ENCODE results near the gene PADI2. TPM values are rescaled to one million over a fixed set of nuclear protein-coding genes. Genes with fewer than 3 reads are reported as not detected.

The PADI2 gene
- total RNA-seq, 1 experiment from 2014 or later, result 3.0 TPM

DNA sequence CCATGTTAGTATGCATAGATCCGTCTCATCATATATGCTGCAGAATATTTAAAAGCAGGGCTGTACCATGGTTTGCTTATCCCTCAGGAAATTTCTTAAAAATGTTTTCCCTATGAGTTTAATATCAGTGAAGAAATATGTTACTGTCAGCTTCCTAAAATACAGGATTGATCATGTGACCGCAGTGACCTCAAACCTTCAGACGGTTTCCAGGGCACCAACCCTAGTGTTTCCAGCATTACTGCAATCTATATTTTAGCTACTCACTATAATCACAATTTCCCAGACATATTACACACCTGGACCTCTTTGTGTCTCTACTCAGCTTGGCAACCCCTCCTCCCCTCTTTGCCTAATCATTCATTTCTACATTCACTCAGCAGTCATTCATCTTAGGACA is 57.8 kb downstream of the PADI2 start:
- no peak overlapping the region for H2AFZ ChIP-seq (ENCODE audit: low read length)

More for the DNA sequence above, 57.8 kb downstream of the PADI2 start:
- H3K4me1 Mint-ChIP-seq, result peaks cover 17 to 36% of the 10 kb centered on the region in 2 experiments
- no peak overlapping the region for H2BK12ac ChIP-seq (ENCODE audit: insufficient read length, low read depth, low read length)
- no peak overlapping the region for H4K91ac ChIP-seq (ENCODE audit: insufficient read length, low read depth, low read length)
- H3K18ac ChIP-seq (ENCODE audit: insufficient read length, low read depth, low read length), result no peak overlapping the region
- no peak overlapping the region for H2BK5ac ChIP-seq (ENCODE audit: insufficient read length, low read length)
- no peaks in the 10 kb centered on the region for H3K36me3 Mint-ChIP-seq (ENCODE audit: insufficient read depth in 1 of 3, low read depth in 3 of 3)
- no peak overlapping the region for H3K4me2 ChIP-seq (ENCODE audit: insufficient read depth, insufficient read length, low read length)
- H3K79me2 ChIP-seq (ENCODE audit: insufficient read depth, low read length), result no peaks in the 10 kb centered on the region
- no peak overlapping the region; a peak in 1 of 7 replicates for H3K27ac Mint-ChIP-seq
- H2BK120ac ChIP-seq (ENCODE audit: low read depth, low read length, poor library complexity, severe bottlenecking), result no peak overlapping the region
- no peak overlapping the region for H4K8ac ChIP-seq (replicated peaks; ENCODE audit: insufficient read length, low read depth, low read length)
- no peaks in the 10 kb centered on the region for H3K79me1 ChIP-seq (ENCODE audit: insufficient read depth, low read depth, low read length, poor library complexity, severe bottlenecking)
- TF ChIP-seq, protein P1, sequence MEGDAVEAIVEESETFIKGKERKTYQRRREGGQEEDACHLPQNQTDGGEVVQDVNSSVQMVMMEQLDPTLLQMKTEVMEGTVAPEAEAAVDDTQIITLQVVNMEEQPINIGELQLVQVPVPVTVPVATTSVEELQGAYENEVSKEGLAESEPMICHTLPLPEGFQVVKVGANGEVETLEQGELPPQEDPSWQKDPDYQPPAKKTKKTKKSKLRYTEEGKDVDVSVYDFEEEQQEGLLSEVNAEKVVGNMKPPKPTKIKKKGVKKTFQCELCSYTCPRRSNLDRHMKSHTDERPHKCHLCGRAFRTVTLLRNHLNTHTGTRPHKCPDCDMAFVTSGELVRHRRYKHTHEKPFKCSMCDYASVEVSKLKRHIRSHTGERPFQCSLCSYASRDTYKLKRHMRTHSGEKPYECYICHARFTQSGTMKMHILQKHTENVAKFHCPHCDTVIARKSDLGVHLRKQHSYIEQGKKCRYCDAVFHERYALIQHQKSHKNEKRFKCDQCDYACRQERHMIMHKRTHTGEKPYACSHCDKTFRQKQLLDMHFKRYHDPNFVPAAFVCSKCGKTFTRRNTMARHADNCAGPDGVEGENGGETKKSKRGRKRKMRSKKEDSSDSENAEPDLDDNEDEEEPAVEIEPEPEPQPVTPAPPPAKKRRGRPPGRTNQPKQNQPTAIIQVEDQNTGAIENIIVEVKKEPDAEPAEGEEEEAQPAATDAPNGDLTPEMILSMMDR (conservative IDR thresholded peaks at IDR 0.05), result no peak
- WGBS (ENCODE audit: extremely low coverage, insufficient read length, low lambda C conversion rate), result no CpG with 5 or more reads among the region's 3 CpGs
- H3K9me3 ChIP-seq (ENCODE audit: control insufficient read depth, low read depth, low read length), result no peaks in the 10 kb centered on the region
- no peak overlapping the region for H3T11ph ChIP-seq (ENCODE audit: low read length)
- H3K4ac ChIP-seq (ENCODE audit: low read depth, low read length), result no peak overlapping the region
- no peak overlapping the region for H3K27ac ChIP-seq (ENCODE audit: insufficient read length, low read depth, low read length)
- no peaks in the 10 kb centered on the region for H3K27me3 ChIP-seq (ENCODE audit: insufficient read depth, low read length)
- H3K23ac ChIP-seq (ENCODE audit: insufficient read length, low read depth, low read length), result no peak overlapping the region
- H3K9ac ChIP-seq (ENCODE audit: extremely low read depth, insufficient read length, low read length), result no peak overlapping the region
- no peaks in the 10 kb centered on the region for H4K20me1 ChIP-seq (ENCODE audit: control insufficient read depth, insufficient read depth, insufficient read length)
- no peak overlapping the region for H4K5ac ChIP-seq (ENCODE audit: insufficient read length, low read depth, low read length)
- no peak overlapping the region for H3K56ac ChIP-seq (ENCODE audit: insufficient read length, low read depth, low read length)
- no peak overlapping the region for H2BK20ac ChIP-seq (ENCODE audit: low read depth, low read length, poor library complexity, severe bottlenecking)
- H3K14ac ChIP-seq (ENCODE audit: insufficient read depth, low read length), result no peak overlapping the region
- peaks cover 16% of the 10 kb centered on the region for H3K27me3 Mint-ChIP-seq (ENCODE audit: low read depth)
- no peak for DNase-seq
- H2AK5ac ChIP-seq (ENCODE audit: insufficient read length, low read length), result no peak overlapping the region
- H3K4me3 Mint-ChIP-seq, result no peak overlapping the region
- no peaks in the 10 kb centered on the region for H3K23me2 ChIP-seq (ENCODE audit: insufficient read length, low read depth, low read length, poor library complexity, severe bottlenecking)
- no peak overlapping the region for H2BK15ac ChIP-seq (ENCODE audit: low read depth, low read length)
- H3K9me3 Mint-ChIP-seq, result peaks cover 2 to 3% of the 10 kb centered on the region in 2 experiments; a peak in 1 of 5 replicates
- no peaks in the 10 kb centered on the region; the same call in 1 of the 2 replicates for H3K4me1 ChIP-seq (ENCODE audit: insufficient read depth, low read length)
